Astrocyte of the spinal cord (primary cell): ENCODE results near the gene KIDINS220.

Source experiments
- DNase-seq: peaks from one replicate; pipeline ENCODE4 v3.0.0; 2011; ENCODE audit warnings: low read depth, low spot score
- H3K4me3 ChIP-seq: 2 replicates; pipeline ENCODE4 v1.5.1; 2011; ENCODE audit warnings: low read depth, mild to moderate bottlenecking, low read length, moderate library complexity
- CTCF ChIP-seq: IDR thresholded peaks from 2 replicates; pipeline ENCODE4 v1.5.1; 2012; ENCODE audit warnings: low read depth, mild to moderate bottlenecking, low read length, inconsistent platforms
- in situ Hi-C: cut with HindIII; loops from 2 replicates; pipeline ENCODE4 v1.10.0; 2017; ENCODE audit warnings: low sequenced_read_pairs

The KIDINS220 gene

GRCh38 chr2:8754106-8754776 is 83.2 kb downstream of the KIDINS220 start:
- no peak for TF ChIP-seq CTCF
- DNase-seq = peak; percentile 44
- in situ Hi-C loops = no loop called here
- H3K4me3 ChIP-seq = no peak overlapping the region

- no peak overlapping the region for H3K4me3 ChIP-seq
- in situ Hi-C loops = no loop called here
These were observed 83.8 kb downstream of the KIDINS220 start for GRCh38 chr2:8753609-8754008.

GRCh38 chr2:8752385-8752784 is 85.0 kb downstream of the KIDINS220 start:
- DNase-seq = no peak
- in situ Hi-C loops = no loop called here
- no peak for TF ChIP-seq CTCF
- H3K4me3 ChIP-seq = no peak overlapping the region

More at GRCh38 chr2:8753609-8754008, 83.8 kb downstream of the KIDINS220 start:
- TF ChIP-seq CTCF = no peak
- DNase-seq = no peak

- no peak for TF ChIP-seq CTCF
- DNase-seq = peak; percentile 7
- in situ Hi-C loops = no loop called here
- H3K4me3 ChIP-seq = no peak overlapping the region
These were observed 87.2 kb downstream of the KIDINS220 start for GRCh38 chr2:8750221-8750620.

- DNase-seq = no peak
- in situ Hi-C loops = no loop called here
- H3K4me3 ChIP-seq = no peak overlapping the region
- no peak for TF ChIP-seq CTCF
These were observed 94.2 kb downstream of the KIDINS220 start for GRCh38 chr2:8743261-8743660.

- in situ Hi-C loops = no loop called here
- TF ChIP-seq CTCF = no peak
- no peak overlapping the region for H3K4me3 ChIP-seq
- no peak for DNase-seq
These were observed 97.3 kb downstream of the KIDINS220 start for GRCh38 chr2:8740136-8740535.
